Iris pigment epithelial cell (primary cell): ENCODE results near the gene ZNF182.
"Not testable (repeated sequence)": the region's sequence is repeated elsewhere in the genome, so short reads cannot be mapped to it uniquely, and the experiment has no call there.

Experiments used
- DNase-seq: peaks from one replicate; pipeline ENCODE4 v3.0.0-alpha.2; 2011; ENCODE audit warnings: low read depth

Gene ZNF182

DNA sequence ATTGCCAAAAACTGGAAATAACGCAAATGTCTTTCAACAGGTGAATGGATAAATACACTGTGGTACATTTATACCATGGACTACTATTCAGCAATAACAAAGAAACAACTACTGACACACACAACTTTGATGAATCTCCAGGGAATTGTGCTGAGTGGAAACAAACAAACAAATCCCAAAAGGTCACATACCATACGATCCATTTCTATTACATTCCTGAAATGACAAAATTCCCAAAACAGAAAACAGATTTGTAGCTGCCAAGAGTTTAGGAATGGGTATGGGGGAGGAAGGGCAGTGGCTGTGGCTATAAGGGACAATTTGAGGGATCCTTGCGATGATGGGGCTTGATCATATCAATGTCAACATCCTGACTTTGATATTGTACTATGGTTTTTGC lies 2.5 kb downstream of the ZNF182 start:
- DNase-seq: no peak

DNA sequence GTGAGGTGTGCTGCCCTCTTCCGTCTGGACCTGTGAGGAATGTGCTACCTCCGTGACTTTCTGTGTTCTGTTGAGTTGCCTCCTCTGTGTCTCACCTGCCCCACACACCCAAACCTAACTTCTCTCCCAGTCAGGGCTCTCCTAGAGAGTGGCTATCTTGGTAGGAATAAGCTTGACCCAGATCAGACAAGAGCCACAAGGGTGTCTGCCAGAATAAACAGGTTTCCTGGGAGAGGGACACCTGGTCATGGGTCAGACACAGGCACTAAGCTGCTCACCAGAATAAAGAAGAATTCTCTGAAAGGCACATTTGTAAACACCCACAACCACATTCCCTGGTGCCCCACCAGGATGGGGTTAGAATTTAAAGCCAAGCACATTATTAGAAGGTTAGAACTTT lies 11.1 kb downstream of the ZNF182 start:
- no peak for DNase-seq

DNA sequence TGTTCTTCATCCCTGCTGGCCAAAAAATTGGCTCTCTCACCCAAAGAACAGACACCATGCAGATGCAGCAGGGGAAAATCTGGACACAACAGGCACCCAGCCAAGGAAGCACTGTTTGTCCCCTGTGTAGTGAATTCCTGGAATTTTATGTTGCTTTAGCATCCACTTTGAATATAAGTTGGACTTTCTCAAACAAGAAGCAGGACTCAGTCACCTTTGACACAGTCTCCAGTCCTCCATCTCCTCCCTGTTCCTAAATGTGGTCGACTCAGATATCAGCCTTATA lies 11.8 kb downstream of the ZNF182 start:
- no peak for DNase-seq

DNA sequence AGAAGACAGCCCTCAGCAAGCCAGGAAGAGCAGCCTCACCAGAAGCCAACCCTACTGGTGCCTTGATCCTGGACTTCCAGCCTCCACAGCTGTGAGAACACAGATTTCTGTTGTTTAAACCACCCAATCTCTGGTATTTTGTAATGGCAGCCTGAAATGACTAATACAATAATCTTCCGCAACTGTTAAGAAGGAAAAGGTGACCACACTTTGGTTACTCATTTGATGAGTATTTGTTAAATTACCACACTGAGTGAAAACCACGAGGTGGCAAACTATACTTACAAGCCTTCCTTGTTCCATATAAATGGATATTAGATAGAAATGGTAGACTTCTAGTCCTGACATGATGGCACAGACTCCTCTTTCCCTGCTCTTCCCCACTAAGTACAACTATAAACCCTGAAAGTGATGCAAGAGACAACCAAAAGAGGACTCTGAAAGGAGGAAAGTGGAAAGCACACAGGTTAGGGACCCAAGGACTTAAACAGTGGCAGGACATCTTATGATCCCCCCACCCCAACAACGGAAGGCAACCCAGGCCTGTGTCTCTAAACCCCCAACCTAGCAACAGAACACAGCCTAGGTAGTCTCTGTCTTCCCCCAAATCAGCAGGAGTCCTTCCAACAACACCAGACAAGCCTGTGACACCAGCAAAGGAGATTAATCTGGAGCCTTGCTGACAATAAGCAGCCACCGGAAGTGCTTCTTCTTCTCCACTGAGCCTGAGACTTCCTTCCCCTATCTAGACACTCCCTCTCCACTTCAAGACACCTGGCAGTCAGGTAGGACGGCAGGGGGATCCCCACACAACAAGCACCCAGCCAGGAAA lies 12.3 kb downstream of the ZNF182 start:
- DNase-seq: peak; percentile 82

DNA sequence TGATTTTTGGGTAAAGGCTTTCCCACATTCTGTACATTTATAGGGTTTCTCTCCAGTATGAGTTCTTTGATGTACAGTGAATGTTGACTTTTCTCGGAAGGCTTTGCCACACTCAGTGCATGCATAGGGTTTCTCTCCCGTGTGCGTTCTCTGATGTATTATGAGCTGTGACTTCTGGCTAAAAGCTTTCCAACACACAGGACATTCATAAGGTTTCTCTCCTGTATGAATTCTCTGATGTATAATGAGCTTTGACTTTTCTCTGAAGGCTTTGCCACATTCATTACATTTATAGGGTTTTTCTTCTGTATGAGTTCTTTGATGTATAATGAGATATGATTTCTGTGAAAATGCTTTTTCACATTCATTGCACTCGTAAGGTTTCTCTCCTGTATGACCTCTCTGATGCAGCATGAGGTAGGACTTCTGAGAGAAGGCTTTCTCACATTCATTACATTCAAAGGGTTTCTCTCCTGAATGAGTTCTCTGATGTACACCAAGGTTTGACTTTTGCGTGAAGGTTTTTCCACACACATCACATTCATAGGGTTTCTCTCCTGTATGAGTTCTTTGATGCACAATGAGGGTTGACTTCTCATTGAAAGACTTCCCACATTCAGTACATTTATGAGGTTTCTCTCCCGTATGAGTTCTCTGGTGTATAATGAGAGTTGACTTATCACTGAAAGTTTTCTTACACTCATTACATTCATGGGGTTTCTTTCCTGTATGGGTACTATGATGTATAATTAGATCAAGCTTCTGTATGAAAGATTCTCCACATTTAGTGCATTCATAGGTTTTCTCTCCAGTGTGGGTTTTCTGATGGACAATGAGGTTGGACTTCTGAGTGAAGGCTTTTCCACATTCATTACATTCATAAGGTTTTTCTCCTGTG lies 27.3 kb downstream of the ZNF182 start:
- DNase-seq: no peak

DNA sequence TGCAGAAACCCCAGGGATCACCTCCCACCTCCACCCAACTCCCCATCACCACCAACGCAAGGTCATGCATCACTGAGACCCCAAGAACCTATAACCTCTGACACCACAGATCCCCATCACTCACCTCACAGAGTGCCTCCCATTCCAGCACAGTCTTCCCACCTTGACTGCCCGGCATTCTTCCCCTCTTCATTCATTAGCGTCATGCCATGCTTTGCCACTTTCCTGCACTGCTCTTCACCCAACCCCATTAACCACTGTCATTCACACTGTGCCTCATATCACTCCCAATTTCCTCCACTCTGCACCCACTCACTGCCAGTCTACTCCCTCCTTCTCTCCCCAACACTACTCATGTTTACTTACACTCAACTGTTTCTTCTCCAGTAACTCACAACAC lies 30.6 kb downstream of the ZNF182 start:
- DNase-seq: no peak

DNA sequence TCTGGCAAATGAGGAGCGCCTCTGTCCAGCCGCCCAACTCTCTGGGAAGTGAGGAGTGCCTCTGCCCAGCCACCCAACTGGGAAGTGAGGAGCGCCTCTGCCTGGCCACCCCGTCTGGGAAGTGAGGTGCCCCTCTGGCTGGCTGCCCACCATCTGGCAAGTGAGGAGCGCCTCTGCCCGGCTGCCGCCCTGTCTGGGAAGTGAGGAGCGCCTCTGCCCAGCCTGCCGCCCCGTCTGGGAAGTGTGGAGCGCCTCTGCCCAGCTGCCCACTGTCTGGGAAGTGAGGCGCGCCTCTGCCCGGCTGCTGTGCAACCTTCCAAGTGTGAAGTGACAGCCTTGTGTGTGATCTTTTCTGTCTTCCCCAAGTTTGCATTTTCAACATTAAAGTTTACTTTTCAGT lies 38.3 kb downstream of the ZNF182 start:
- DNase-seq: not testable (repeated sequence)

DNA sequence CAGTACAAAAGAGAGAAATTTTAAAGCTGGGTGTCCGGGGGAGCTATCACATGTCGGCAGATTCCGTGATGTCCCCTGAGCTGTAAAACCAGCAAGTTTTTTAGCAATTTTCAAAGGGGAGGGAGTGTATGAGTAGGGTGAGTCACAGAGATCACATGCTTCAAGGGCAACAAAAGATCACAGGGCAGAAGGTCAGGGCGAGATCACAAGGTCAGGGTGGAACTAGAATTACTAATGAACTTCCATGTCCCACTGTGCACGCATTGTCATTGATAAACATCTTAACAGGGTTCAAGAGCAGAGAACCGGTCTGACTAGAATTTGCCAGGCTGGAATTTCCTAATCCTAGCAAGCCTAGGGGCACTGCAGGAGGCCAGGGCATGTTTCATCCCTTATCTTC lies 42.0 kb downstream of the ZNF182 start:
- not testable (repeated sequence) for DNase-seq

DNA sequence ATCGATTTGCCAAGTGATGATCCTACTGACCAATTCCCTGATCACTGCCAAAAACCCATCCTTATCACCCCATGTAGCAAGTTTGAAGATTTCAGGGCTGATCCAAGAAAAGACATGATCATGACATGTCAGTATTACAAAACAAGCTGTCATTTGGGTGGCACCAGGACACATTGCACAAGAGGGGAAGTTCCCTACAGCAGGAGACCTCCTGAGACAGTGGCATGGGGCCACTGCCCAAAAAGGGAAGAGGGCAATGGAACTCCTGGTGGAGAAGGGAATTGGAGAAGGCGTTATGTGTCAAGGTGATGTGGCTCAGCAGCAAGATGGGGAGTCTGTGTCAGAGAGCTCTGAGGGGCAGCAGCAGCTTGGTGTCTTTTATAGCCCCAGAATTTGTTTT lies 43.4 kb downstream of the ZNF182 start:
- no peak for DNase-seq

DNA sequence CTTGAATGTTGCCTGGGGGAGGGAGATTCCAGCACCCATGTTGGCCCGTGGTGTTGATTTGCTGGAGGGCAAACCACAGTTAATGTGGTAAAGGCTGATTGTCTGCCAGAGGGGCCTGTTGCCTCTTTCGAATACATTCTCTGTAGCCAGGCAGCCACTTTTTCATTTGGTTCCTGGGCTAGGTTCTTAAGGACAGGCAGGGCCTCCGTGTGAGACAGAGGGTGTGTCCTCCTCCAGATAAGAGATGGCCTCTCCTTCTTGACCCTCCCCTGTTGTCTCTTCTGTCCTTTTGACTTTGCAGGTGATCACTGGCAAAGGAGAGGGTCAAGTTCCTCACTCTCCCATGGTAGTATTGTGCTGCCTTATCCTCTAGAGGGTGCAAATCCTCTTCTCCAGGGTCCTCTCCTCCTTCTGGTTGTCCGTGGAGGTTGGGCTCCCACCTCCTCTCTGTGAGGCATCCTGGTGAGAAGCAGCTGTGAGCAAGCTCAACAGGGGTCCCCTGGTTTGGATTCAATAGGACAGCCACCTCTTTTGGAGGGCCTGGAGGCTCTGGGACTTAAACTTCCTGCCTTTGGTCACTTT lies 44.9 kb downstream of the ZNF182 start:
- peak; percentile 26 for DNase-seq

DNA sequence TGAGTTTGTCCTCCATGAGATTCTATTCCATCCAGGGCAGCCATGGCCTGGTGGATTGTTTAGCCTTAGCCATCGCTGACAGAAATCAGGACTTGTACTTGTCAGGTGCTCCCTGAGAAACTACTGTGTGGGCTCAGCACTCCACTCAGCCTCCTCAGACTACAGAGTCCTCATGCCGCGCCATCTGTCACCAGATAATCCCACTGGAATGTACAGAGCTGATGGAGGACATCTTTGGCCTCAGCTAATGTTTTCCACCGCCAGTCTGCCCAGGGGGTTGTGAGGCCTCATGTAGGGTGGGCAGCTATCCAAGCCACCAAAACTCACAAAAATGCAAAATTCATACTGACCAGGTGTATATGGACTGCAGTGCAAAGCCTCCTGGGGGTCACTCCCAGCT lies 45.6 kb downstream of the ZNF182 start:
- not testable (repeated sequence) for DNase-seq

DNA sequence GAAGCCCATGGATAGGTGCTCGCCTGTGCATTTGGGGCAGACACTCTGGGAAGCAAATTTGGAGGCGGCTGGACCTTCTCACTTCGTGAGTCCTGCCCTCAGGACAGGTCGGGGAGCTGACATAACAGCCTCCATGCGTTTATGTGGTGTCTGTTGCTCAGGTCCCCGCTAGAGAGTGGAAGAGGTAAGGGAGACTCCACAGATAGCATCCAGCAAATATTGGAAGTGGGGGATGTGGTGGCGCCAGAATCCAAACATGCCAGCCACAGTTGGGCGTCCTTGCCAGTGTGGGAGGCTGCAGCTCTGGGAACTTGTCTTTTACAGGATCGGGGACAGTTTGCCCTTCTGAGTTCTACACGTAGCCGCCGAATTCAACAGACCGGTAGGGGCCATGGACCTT lies 47.8 kb downstream of the ZNF182 start:
- no peak for DNase-seq

DNA sequence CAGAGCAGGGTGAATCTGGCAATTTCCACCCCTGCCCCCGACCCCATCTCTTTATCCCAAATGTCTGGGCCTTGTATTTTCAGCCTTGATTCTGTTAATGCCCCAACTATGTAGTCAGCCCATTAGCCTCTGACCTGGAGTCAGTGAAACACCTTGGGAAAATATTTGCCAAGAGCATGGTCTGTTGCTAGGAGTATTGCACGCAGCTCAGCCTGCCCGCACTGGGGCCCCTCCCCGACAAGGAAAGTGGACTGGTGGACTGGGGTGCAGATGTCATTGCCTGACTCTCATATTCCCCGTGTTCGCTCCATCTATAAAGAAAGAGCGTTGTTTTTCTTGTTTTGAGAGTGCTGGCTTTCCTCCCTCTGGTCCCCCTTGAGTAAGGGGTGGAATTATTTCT lies 48.5 kb downstream of the ZNF182 start:
- not testable (repeated sequence) for DNase-seq

DNA sequence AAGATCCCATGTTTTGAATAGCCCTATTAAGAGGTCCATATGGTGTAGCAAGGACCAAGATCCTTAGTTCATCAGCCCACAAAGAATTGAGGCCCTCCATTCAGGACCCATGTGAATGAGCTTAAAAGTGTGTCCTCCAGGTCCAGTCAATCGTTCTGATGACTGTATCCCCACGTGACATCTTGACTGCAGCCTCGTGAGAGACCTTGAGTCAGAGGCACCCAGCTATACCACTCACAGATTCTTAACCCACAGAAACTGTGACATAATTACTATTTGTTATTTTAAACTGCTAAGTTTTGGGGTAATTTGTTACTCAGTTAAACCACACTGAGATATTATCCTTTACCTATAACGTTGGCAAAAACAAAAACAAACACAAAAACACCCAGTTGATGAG lies 62.4 kb downstream of the ZNF182 start:
- DNase-seq: no peak

DNA sequence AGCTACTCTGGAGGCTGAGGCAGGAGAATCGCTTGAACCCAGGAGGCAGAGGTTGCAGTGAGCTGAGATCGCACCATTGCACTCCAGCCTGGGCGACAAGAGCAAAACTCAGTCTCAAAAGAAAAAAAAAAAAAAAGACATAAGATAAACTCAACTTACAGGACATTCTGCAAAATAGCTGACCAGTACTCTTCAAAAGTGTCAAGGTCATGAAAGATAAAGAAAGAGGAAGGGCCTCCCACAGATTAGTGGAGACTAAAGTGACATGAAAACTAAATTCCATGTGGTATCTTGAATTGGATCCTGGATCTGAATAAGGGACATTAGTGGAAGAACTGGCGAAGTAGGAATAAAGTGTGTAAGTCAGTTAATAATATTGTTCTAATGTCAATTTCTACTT lies 63.3 kb downstream of the ZNF182 start:
- DNase-seq: no peak

DNA sequence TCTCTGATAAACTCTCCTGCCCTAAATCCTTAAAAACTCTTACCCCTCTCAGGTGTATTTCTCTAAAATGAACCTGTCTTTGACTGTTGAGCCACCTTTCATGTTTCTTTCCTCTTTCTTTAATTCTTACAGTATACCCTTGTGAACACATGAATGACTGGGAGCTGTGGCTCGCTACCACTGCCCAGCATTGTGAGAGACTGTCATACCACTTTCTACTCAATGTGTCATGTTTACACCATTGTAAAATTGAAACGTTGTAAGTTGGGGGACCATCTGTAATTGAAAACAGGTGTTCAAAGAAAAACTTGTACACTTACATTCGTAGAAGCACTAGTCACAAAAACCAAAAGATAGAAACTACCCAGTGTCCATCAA lies 66.9 kb downstream of the ZNF182 start:
- DNase-seq: no peak

DNA sequence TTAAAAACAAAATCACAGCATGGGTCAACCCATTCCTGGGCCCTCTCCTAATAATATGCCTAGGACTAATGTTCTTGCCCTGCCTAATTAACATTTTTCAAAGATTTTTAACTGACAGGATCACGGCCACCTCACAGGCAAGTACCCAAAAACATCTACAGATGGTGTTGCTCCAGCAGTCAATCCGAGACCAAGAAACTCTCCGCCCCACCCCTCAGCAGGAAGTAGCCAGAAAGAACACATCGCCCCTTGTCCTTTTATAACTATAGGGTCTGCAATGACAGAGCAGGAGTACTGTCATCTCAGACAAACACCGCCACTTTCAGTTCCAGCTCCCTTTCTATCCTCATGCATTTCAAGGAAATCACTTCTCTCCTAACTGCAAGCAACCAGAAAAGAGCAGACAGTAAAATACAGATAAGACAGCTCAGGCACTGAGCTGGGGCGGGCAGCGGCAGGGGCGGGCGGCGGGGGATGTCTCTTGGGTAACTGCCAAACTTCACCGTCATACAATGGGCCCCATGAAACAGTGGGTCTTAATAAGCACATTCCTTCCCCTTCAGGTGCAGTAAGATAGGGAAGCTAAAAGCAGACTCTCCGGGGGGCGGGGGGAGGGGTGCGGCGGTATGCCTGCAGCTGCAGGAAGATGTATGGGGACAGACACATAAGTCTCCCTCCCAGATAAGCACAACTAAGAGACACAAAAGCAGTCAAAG lies 67.4 kb downstream of the ZNF182 start:
- no peak for DNase-seq

DNA sequence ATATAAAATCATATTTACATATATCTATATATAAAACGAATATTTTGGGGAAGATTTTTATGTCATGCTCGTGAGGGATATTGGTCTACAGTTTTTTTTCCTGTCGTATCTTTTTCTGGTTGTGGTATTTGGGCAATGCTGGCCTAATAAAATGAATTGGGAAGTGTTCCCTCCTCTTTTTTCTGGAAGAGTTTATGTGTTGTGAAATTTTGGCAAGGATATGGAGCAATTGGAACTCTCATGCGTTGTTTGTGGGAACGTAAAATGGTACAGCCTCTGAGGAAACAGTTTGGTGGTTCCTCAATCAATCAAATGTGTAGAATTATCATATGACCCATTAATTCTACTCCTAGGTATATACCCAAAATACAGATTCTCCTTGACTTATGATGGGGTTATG lies 69.8 kb downstream of the ZNF182 start:
- no peak for DNase-seq

DNA sequence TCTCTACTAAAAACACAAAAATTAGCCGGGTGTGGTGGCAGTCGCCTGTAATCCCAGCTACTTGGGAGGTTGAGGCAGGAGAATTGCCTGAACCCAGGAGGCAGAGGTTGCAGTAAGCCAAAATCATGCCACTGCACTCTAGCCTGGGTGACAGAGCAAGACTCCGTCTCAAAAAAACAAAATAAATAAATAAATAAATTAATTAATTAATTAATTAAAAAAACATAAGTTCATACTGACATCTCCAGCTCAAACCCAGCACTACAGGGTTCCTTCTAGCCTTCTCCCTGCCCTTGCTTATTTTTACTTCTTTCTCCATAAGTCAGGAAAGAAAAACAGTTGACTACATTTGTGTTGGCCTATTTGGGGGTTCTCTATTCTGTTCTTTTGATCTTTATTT lies 71.8 kb downstream of the ZNF182 start:
- DNase-seq: not testable (repeated sequence)

DNA sequence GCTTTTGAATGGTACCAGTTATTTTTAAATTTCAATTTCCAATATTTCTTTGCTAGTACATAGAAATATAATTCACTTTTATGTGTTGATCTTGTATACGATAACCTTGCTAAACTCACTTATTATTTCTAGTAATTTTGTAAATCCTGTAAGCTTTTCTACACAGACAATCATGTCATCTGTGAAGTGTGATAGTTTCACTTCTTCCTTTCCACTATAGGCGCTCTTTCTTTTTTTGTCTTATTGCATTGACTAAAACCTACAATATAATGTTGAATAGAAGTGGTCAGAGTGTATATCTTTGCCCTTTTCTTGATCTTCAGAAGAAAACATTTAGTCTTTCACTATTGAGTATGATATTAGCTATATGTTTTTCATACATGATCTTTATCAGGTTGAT lies 76.6 kb downstream of the ZNF182 start:
- DNase-seq: no peak
